Neuronal stem cell (in vitro differentiated cells): ENCODE results near the gene ROBO1.

Experiments
- DNase-seq: peaks from one replicate; pipeline ENCODE4 v3.0.0-alpha.2; 2013; ENCODE audit warnings: low spot score
- H2AFZ ChIP-seq: one replicate; pipeline ENCODE4 v1.6.1; 2013; ENCODE audit warnings: mild to moderate bottlenecking, low read length, inconsistent platforms
- H2AK5ac ChIP-seq: 2 replicates; pipeline ENCODE4 v1.6.1; 2013; ENCODE audit warnings: low read depth, mild to moderate bottlenecking, inconsistent platforms, low read length, moderate library complexity, mixed read lengths
- H2BK120ac ChIP-seq: 2 replicates; pipeline ENCODE4 v1.6.1; 2013; ENCODE audit warnings: low read depth, mild to moderate bottlenecking, inconsistent platforms, low read length, moderate library complexity, mixed read lengths
- H2BK12ac ChIP-seq: one replicate; pipeline ENCODE4 v1.6.1; 2013; ENCODE audit warnings: low read length, inconsistent platforms
- H2BK15ac ChIP-seq: 2 replicates; pipeline ENCODE4 v1.6.1; 2013; ENCODE audit warnings: mild to moderate bottlenecking, low read length, inconsistent platforms, mixed read lengths
- H2BK5ac ChIP-seq: one replicate; pipeline ENCODE4 v1.6.1; 2013; ENCODE audit warnings: inconsistent platforms, mild to moderate bottlenecking, low read length, moderate library complexity
- H3K14ac ChIP-seq: one replicate; pipeline ENCODE4 v1.6.1; 2013; ENCODE audit warnings: low read length, inconsistent platforms
- H3K18ac ChIP-seq: 2 replicates; pipeline ENCODE4 v1.6.1; 2013; ENCODE audit warnings: low read length, inconsistent platforms
- H3K23ac ChIP-seq: 2 replicates; pipeline ENCODE4 v1.6.1; 2013; ENCODE audit warnings: low read depth, mild to moderate bottlenecking, mixed read lengths, low read length, inconsistent platforms; ENCODE audit not compliant: poor library complexity
- H3K27ac ChIP-seq: replicated peaks from 3 replicates; pipeline ENCODE4 v1.5.1; 2013; ENCODE audit warnings: low read length, inconsistent platforms
- H3K27me3 ChIP-seq, 3 experiments: 2 replicates each; pipeline ENCODE4 v1.6.1; 2013; ENCODE audit warnings: low read length in 3 of 3, mild to moderate bottlenecking in 2 of 3, inconsistent platforms in 1 of 3, low read depth in 1 of 3, mixed read lengths in 1 of 3, moderate library complexity in 1 of 3; ENCODE audit not compliant: control insufficient read depth in 3 of 3, insufficient read depth in 3 of 3
- H3K36me3 ChIP-seq, 2 donors: replicated peaks in 1 of 2; 2 replicates each; pipeline ENCODE4 v1.6.1; 2013; ENCODE audit warnings: low read length in 2 of 2; ENCODE audit not compliant: control insufficient read depth in 2 of 2, insufficient read depth in 2 of 2
- H3K4ac ChIP-seq: 2 replicates; pipeline ENCODE4 v1.6.1; 2013; ENCODE audit warnings: inconsistent platforms, mild to moderate bottlenecking, low read length, moderate library complexity
- H3K4me1 ChIP-seq, 2 donors: 1 replicate in 1 of 2; 2 replicates in 1 of 2; pipeline ENCODE4 v1.6.1; 2013; ENCODE audit warnings: low read length in 2 of 2, low read depth in 1 of 2; ENCODE audit not compliant: control insufficient read depth in 2 of 2, insufficient read depth in 1 of 2
- H3K4me2 ChIP-seq: one replicate; pipeline ENCODE4 v1.6.1; 2013; ENCODE audit warnings: mild to moderate bottlenecking, low read length, inconsistent platforms; ENCODE audit not compliant: insufficient read depth, poor library complexity, severe bottlenecking
- H3K4me3 ChIP-seq, 2 donors: 2 replicates each; pipeline ENCODE4 v1.5.1; 2013; ENCODE audit warnings: low read length in 2 of 2, mild to moderate bottlenecking in 2 of 2, inconsistent platforms in 1 of 2, moderate library complexity in 1 of 2
- H3K79me1 ChIP-seq: one replicate; pipeline ENCODE4 v1.6.1; 2013; ENCODE audit warnings: low read depth, mild to moderate bottlenecking, inconsistent platforms, low read length, moderate library complexity
- H3K9ac ChIP-seq: one replicate; pipeline ENCODE4 v1.6.1; 2013; ENCODE audit warnings: mild to moderate bottlenecking, low read depth, low read length, inconsistent platforms; ENCODE audit not compliant: poor library complexity
- H3K9me3 ChIP-seq, 2 donors: replicated peaks in 1 of 2; 2 replicates each; pipeline versions ENCODE3 to v1.6.1; 2013; ENCODE audit warnings: low read length in 2 of 2, mild to moderate bottlenecking in 2 of 2, inconsistent platforms in 1 of 2, low read depth in 1 of 2, mixed read lengths in 1 of 2, moderate library complexity in 1 of 2; ENCODE audit not compliant: control insufficient read depth in 2 of 2, insufficient read depth in 1 of 2
- H4K8ac ChIP-seq: one replicate; pipeline ENCODE4 v1.6.1; 2013; ENCODE audit warnings: low read depth, mild to moderate bottlenecking, inconsistent platforms, low read length, moderate library complexity
- H4K91ac ChIP-seq: one replicate; pipeline ENCODE4 v1.6.1; 2013; ENCODE audit warnings: low read length, low read depth, mild to moderate bottlenecking, inconsistent platforms; ENCODE audit not compliant: poor library complexity
- WGBS, 2 donors: extraction: QIAGEN DNeasy Blood & Tissue Kit; methylation state at CpG; one replicate each; pipeline ENCODE4 v1.1.7; 2013; ENCODE audit warnings: missing lambda C conversion rate in 2 of 2, mixed read lengths in 1 of 2; ENCODE audit not compliant: insufficient read length in 2 of 2, insufficient replicate concordance in 1 of 2; ENCODE audit errors: extremely low coverage in 2 of 2; 5-methylcytosine and 5-hydroxymethylcytosine counted together

The ROBO1 gene

GRCh38 chr3:78749056-78749455 is 1018.7 kb downstream of the ROBO1 start:
- no peak overlapping the region for H2BK5ac ChIP-seq
- H3K36me3 ChIP-seq: peaks cover 0 to 1% of the 10 kb centered on the region in 2 donors
- no peak overlapping the region for H2BK120ac ChIP-seq
- no peaks in the 10 kb centered on the region for H3K9me3 ChIP-seq
- H3K18ac ChIP-seq: no peak overlapping the region
- H3K4me1 ChIP-seq: peaks cover under 1 to 1% of the 10 kb centered on the region in 2 donors
- no peak overlapping the region for H2AK5ac ChIP-seq
- H3K14ac ChIP-seq: no peak overlapping the region
- H2BK15ac ChIP-seq: no peak overlapping the region
- no peak overlapping the region for H3K4me2 ChIP-seq
- no peaks in the 10 kb centered on the region for H3K27me3 ChIP-seq
- no peak overlapping the region for H3K27ac ChIP-seq
- DNase-seq: no peak
- H3K4ac ChIP-seq: no peak overlapping the region
- H3K79me1 ChIP-seq: no peaks in the 10 kb centered on the region
- H2BK12ac ChIP-seq: no peak overlapping the region
- no peak overlapping the region for H3K9ac ChIP-seq
- H3K23ac ChIP-seq: no peak overlapping the region
- H3K4me3 ChIP-seq: no peak overlapping the region
- H4K91ac ChIP-seq: no peak overlapping the region
- no peak overlapping the region for H4K8ac ChIP-seq
- H2AFZ ChIP-seq: no peak overlapping the region

GRCh38 chr3:78745847-78746246 is 1022.0 kb downstream of the ROBO1 start:
- H3K79me1 ChIP-seq: no peaks in the 10 kb centered on the region
- H2BK15ac ChIP-seq: no peak overlapping the region
- no peak overlapping the region for H2AFZ ChIP-seq
- H4K91ac ChIP-seq: no peak overlapping the region
- no peak overlapping the region for H3K23ac ChIP-seq
- no peak overlapping the region for H3K14ac ChIP-seq
- H2AK5ac ChIP-seq: no peak overlapping the region
- no peak overlapping the region for H3K4me2 ChIP-seq
- H2BK5ac ChIP-seq: no peak overlapping the region
- H3K4me1 ChIP-seq: no peaks in the 10 kb centered on the region
- no peak overlapping the region for H4K8ac ChIP-seq
- WGBS, 2 donors: no CpG with 5 or more reads among the region's 5 CpGs
- DNase-seq: no peak
- no peak overlapping the region for H3K4me3 ChIP-seq
- H3K36me3 ChIP-seq: peaks cover 0 to 1% of the 10 kb centered on the region in 2 donors
- H3K9me3 ChIP-seq: peaks cover 0 to 1% of the 10 kb centered on the region in 2 donors
- no peak overlapping the region for H3K27ac ChIP-seq
- no peak overlapping the region for H3K9ac ChIP-seq
- no peak overlapping the region for H2BK120ac ChIP-seq
- no peak overlapping the region for H3K4ac ChIP-seq
- no peaks in the 10 kb centered on the region for H3K27me3 ChIP-seq
- H2BK12ac ChIP-seq: no peak overlapping the region
- no peak overlapping the region for H3K18ac ChIP-seq

GRCh38 chr3:78742491-78742890 is 1025.3 kb downstream of the ROBO1 start:
- no peak overlapping the region for H2AK5ac ChIP-seq
- no peak overlapping the region for H3K27ac ChIP-seq

GRCh38 chr3:78742041-78742440 is 1025.8 kb downstream of the ROBO1 start:
- no peak overlapping the region for H3K9ac ChIP-seq
- H3K14ac ChIP-seq: no peak overlapping the region
- no CpG with 5 or more reads among the region's 2 CpGs for WGBS, 2 donors

More at GRCh38 chr3:78742491-78742890, 1025.3 kb downstream of the ROBO1 start:
- peaks cover 0 to 7% of the 10 kb centered on the region in 2 donors for H3K9me3 ChIP-seq
- H3K18ac ChIP-seq: no peak overlapping the region
- no peak overlapping the region for H2BK12ac ChIP-seq
- H3K14ac ChIP-seq: no peak overlapping the region
- H3K27me3 ChIP-seq: no peaks in the 10 kb centered on the region
- H3K4me2 ChIP-seq: no peak overlapping the region
- H3K4me3 ChIP-seq: no peak overlapping the region
- no peaks in the 10 kb centered on the region for H3K79me1 ChIP-seq
- H3K36me3 ChIP-seq: peaks cover 0 to 1% of the 10 kb centered on the region in 2 donors
- H3K4ac ChIP-seq: no peak overlapping the region
- no peak overlapping the region for H4K91ac ChIP-seq
- no peak overlapping the region for H3K9ac ChIP-seq
- H3K23ac ChIP-seq: no peak overlapping the region
- H3K4me1 ChIP-seq: no peaks in the 10 kb centered on the region
- no peak overlapping the region for H2BK15ac ChIP-seq
- H2BK120ac ChIP-seq: no peak overlapping the region
- WGBS, 2 donors: no CpG with 5 or more reads among the region's 1 CpG
- DNase-seq: no peak
- H4K8ac ChIP-seq: no peak overlapping the region
- H2BK5ac ChIP-seq: no peak overlapping the region
- H2AFZ ChIP-seq: no peak overlapping the region

More at GRCh38 chr3:78742041-78742440, 1025.8 kb downstream of the ROBO1 start:
- H2BK120ac ChIP-seq: no peak overlapping the region
- H2BK5ac ChIP-seq: no peak overlapping the region
- H2AFZ ChIP-seq: no peak overlapping the region
- H3K79me1 ChIP-seq: no peaks in the 10 kb centered on the region
- no peak for DNase-seq
- H3K4me1 ChIP-seq: no peaks in the 10 kb centered on the region
- H3K4me2 ChIP-seq: no peak overlapping the region
- peaks cover 0 to 7% of the 10 kb centered on the region in 2 donors for H3K9me3 ChIP-seq
- H4K8ac ChIP-seq: no peak overlapping the region
- no peak overlapping the region for H3K4ac ChIP-seq
- no peak overlapping the region for H3K27ac ChIP-seq
- H2AK5ac ChIP-seq: no peak overlapping the region
- no peak overlapping the region for H3K23ac ChIP-seq
- H3K36me3 ChIP-seq: peaks cover 0 to 1% of the 10 kb centered on the region in 2 donors
- no peak overlapping the region for H3K4me3 ChIP-seq
- no peak overlapping the region for H3K18ac ChIP-seq
- no peak overlapping the region for H2BK12ac ChIP-seq
- H3K27me3 ChIP-seq: no peaks in the 10 kb centered on the region
- H2BK15ac ChIP-seq: no peak overlapping the region
- no peak overlapping the region for H4K91ac ChIP-seq
